Skeletal muscle satellite cell (primary cell): ENCODE data around the gene SUDS3.
"Not testable (repeated sequence)": the region's sequence is repeated elsewhere in the genome, so short reads cannot be mapped to it uniquely, and the experiment has no call there.

Source experiments
- H3K27me3 ChIP-seq: 2 replicates; pipeline ENCODE4 v1.7.0; 2013; ENCODE audit warnings: low read length; ENCODE audit not compliant: control insufficient read depth, insufficient read depth
- H3K36me3 ChIP-seq: 2 replicates; pipeline ENCODE4 v1.7.0; 2013; ENCODE audit warnings: mild to moderate bottlenecking, control low read depth, low read length; ENCODE audit not compliant: insufficient read depth
- H3K4me1 ChIP-seq: 2 replicates; pipeline ENCODE4 v1.7.0; 2013; ENCODE audit warnings: low read length; ENCODE audit not compliant: control insufficient read depth, insufficient read depth
- H3K4me2 ChIP-seq: 2 replicates; pipeline ENCODE4 v1.7.0; 2013; ENCODE audit warnings: mild to moderate bottlenecking, low read length
- H3K4me3 ChIP-seq: 2 replicates; pipeline ENCODE4 v1.7.0; 2013; ENCODE audit warnings: low read length
- H3K9ac ChIP-seq: 2 replicates; pipeline ENCODE4 v1.7.0; 2013; ENCODE audit warnings: mild to moderate bottlenecking, low read depth, low read length, moderate library complexity
- H3K9me3 ChIP-seq: replicated peaks from 2 replicates; pipeline ENCODE4 v1.7.0; 2013; ENCODE audit warnings: mild to moderate bottlenecking, control low read depth, low read length

Gene SUDS3

DNA sequence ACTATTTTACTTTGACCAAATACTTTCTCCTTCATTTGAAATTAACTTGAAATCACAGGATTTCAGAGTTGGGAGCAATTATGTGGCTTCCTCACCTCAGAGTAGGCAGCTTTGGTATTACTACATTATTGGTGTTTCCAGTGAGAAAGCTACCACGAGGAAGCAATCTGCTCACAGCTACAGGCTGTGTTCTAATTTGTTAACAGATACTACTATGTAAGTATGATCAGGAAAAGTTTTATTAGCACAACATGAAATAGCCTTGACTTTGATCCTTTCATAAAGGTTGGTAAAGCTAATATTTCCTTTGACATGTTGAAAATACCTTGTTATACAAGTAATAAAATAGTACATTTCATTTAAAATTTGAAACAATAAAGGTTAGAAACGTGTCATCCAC is 34.3 kb upstream of the SUDS3 start:
- Histone ChIP-seq H3K4me3 (no peak overlapping the region), H3K27me3 (no peaks in the 10 kb centered on the region), H3K36me3 (no peaks in the 10 kb centered on the region), H3K4me1 (peaks cover 7% of the 10 kb centered on the region), H3K9me3 (no peaks in the 10 kb centered on the region), H3K4me2 (no peak overlapping the region), H3K9ac (no peak overlapping the region)

DNA sequence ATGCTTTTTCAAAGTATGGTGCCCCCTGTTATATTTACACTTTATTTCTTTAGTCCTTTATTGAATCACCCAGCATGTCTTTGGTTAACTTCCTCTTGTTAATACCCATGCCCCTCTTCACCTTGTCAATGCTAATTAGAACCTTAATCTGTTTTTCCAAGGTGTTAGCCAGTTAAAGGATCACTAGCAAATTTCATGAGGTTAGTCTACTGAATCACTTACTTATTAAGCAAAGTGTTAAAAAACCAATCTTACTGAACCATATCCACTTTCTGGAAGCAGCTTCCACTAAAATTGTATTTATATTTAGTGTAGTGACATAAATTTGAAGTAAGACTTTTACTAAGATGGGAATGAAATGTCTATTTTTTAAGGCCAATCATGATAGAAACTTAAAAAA is 31.5 kb upstream of the SUDS3 start:
- Histone ChIP-seq H3K9me3 (no peaks in the 10 kb centered on the region), H3K27me3 (no peaks in the 10 kb centered on the region), H3K4me3 (no peak overlapping the region), H3K9ac (no peak overlapping the region), H3K4me1 (no peaks in the 10 kb centered on the region), H3K36me3 (no peaks in the 10 kb centered on the region), H3K4me2 (no peak overlapping the region)

DNA sequence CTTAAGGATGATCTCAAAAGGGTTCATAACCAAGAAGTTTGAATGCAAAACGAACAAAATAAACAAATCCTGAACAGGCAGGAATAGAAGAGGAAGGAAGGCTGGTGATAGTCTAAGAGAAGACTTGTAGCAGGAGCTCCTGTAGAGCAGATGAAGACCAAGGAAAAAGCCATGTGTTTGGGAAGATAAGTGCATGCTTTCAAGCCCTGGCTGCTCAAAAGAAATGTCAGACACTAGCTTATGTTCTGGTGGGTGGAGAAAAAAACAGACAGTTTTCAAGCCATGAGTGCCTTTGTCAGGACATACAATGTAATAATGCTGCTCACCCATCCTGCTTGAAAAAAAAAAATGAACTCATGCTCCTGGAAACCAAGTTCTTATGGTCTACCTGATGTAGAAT is 31.0 kb upstream of the SUDS3 start:
- Histone ChIP-seq H3K9me3 (no peaks in the 10 kb centered on the region), H3K4me1 (no peaks in the 10 kb centered on the region), H3K36me3 (no peaks in the 10 kb centered on the region), H3K4me3 (no peak overlapping the region), H3K9ac (no peak overlapping the region), H3K4me2 (no peak overlapping the region), H3K27me3 (no peaks in the 10 kb centered on the region)

GRCh38 chr12:118346895-118347294 is 29.5 kb upstream of the SUDS3 start:
- Histone ChIP-seq H3K36me3 (no peaks in the 10 kb centered on the region), H3K9me3 (no peaks in the 10 kb centered on the region), H3K4me3 (no peak overlapping the region), H3K4me2 (no peak overlapping the region), H3K9ac (no peak overlapping the region), H3K4me1 (no peaks in the 10 kb centered on the region), H3K27me3 (no peaks in the 10 kb centered on the region)

DNA sequence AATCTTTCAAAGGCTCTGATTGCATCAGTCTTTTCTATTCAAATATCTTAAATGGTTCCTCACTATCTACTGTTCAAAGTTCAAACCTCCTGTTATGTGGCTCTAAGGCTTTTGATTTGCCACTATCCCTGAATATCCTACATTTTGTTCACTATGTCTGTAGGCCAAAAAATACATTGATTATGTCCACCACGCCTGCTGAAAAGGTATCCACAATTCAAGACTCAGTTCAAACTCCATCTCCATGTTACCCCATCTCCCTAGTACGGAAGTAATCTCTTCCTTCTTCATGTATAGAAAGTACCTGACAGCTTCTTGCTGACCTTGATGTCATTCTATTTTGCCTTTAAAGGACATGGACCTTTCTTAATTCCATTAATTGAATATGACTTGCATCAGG is 28.4 kb upstream of the SUDS3 start:
- H3K9ac ChIP-seq = no peak overlapping the region
- no peaks in the 10 kb centered on the region for H3K9me3 ChIP-seq
- H3K36me3 ChIP-seq = no peaks in the 10 kb centered on the region
- no peaks in the 10 kb centered on the region for H3K27me3 ChIP-seq
- H3K4me1 ChIP-seq = no peaks in the 10 kb centered on the region
- H3K4me2 ChIP-seq = no peak overlapping the region
- no peak overlapping the region for H3K4me3 ChIP-seq

DNA sequence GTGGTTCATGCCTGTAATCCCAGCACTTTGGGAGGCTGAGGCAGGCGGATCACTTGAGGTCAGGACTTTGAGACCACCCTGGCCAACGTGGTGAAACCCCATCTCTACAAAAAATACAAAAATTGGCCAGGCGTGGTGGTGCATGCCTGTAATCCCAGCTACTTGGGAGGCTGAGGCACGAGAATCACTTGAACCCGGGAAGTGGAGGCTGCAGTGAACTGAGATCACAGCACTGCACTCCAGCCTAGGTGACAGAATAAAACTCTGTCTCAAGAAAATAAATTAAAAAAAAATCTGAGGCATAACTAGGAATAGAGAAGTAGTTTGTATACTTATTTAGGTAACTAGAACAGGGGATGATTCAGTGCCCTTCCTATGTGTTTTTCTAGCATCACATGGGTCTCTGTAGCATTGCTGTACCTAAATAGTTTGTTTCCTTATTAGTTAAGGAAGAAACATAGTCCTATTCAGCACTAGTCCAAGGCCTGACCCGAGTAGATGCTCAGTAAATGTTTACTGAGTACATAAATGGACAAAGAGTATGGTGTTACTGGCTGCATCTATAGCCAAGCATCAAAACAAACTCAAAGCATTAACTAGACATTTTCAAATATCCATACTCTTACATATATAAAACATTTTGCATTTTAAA is 25.3 kb upstream of the SUDS3 start:
- no peak overlapping the region for H3K4me2 ChIP-seq
- no peaks in the 10 kb centered on the region for H3K27me3 ChIP-seq
- no peaks in the 10 kb centered on the region for H3K36me3 ChIP-seq
- H3K9ac ChIP-seq = no peak overlapping the region
- no peak overlapping the region for H3K4me3 ChIP-seq
- H3K9me3 ChIP-seq = no peaks in the 10 kb centered on the region
- H3K4me1 ChIP-seq = peaks cover 10% of the 10 kb centered on the region

GRCh38 chr12:118353721-118354120 is 22.6 kb upstream of the SUDS3 start:
- no peak overlapping the region for H3K4me3 ChIP-seq
- no peaks in the 10 kb centered on the region for H3K27me3 ChIP-seq
- H3K4me2 ChIP-seq = no peak overlapping the region
- H3K4me1 ChIP-seq = peaks cover 33% of the 10 kb centered on the region
- H3K9ac ChIP-seq = no peak overlapping the region
- no peaks in the 10 kb centered on the region for H3K9me3 ChIP-seq
- H3K36me3 ChIP-seq = no peaks in the 10 kb centered on the region

DNA sequence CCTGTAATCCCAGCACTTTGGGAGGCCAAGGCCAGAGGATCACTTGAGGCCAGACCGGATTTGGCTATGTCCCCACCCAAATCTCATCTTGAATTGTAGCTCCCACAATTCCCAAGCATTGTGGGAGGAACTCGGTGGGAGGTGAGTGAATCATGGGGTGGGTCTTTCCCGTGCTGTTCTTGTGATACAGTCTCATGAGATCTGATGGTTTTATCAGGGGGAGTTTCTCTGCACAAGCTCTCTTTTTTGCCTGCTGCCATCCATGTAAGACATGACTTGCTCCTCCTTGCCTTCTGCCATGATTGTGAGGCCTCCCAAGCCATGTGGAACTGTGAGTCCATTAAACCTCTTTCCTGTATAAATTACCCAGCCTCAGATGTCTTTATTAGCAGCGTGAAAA is 21.9 kb upstream of the SUDS3 start:
- not testable (repeated sequence) for H3K9me3 ChIP-seq, H3K4me2 ChIP-seq, H3K4me3 ChIP-seq, H3K9ac ChIP-seq, H3K36me3 ChIP-seq, H3K27me3 ChIP-seq
- peaks cover 35% of the 10 kb centered on the region for H3K4me1 ChIP-seq

DNA sequence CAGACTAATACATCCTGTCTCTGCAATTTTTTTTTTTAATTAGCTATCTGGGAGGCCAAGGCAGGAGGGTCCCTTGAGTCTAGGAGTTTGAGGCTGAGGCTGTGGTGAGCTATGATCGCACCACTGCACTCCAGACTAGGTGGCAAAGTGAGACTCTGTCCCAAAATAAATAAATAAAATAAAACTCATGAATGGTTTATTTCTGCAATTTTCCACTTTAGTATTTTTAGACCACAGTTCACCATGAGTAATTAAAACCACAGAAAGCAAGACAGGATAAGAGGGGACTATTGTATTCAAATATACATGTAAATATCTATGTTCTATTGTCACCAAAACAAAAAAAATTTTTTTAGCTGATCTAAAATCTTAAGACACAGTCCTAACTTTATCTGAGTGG is 21.5 kb upstream of the SUDS3 start:
- Histone ChIP-seq H3K9me3 (no peaks in the 10 kb centered on the region), H3K4me2 (no peak overlapping the region), H3K4me1 (peaks cover 35% of the 10 kb centered on the region), H3K36me3 (no peaks in the 10 kb centered on the region), H3K4me3 (no peak overlapping the region), H3K9ac (no peak overlapping the region), H3K27me3 (no peaks in the 10 kb centered on the region)

DNA sequence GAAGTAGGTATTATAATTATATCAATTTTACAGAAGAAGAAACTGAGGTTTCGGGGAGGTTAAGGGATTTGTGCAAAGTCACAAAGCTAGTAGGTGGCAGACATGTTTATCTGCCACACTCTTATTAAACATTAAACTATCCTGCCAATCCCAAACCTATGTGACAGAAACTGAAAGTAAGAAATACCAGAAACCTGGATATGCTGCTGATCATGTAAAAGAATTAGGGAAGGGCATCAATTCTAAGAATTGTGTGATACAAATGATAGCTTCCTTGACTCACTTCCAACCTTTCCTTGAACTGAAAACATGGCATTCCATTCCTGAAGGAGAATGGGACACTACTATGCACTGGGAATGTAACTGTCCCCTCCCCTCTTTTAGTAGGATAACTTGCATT is 20.5 kb upstream of the SUDS3 start:
- Histone ChIP-seq H3K4me3 (no peak overlapping the region), H3K9ac (peak overlapping the region; percentile 10), H3K4me2 (peak overlapping the region; percentile 21), H3K36me3 (no peaks in the 10 kb centered on the region), H3K27me3 (no peaks in the 10 kb centered on the region), H3K9me3 (no peaks in the 10 kb centered on the region), H3K4me1 (peaks cover 41% of the 10 kb centered on the region)

- Histone ChIP-seq H3K4me3 (no peak overlapping the region), H3K9ac (peak overlapping the region; percentile 81)
Measured at GRCh38 chr12:118356809-118357256, 19.5 kb upstream of the SUDS3 start.

GRCh38 chr12:118357257-118358007 is 18.9 kb upstream of the SUDS3 start:
- H3K9me3 ChIP-seq = no peaks in the 10 kb centered on the region

More at GRCh38 chr12:118356809-118357256, 19.5 kb upstream of the SUDS3 start:
- Histone ChIP-seq H3K27me3 (no peaks in the 10 kb centered on the region), H3K36me3 (no peaks in the 10 kb centered on the region), H3K9me3 (no peaks in the 10 kb centered on the region), H3K4me2 (peak overlapping the region; percentile 61), H3K4me1 (peaks cover 46% of the 10 kb centered on the region)

More at GRCh38 chr12:118357257-118358007, 18.9 kb upstream of the SUDS3 start:
- peak overlapping the region; percentile 61 for H3K4me2 ChIP-seq
- no peak overlapping the region for H3K4me3 ChIP-seq
- peaks cover 52% of the 10 kb centered on the region for H3K4me1 ChIP-seq
- H3K9ac ChIP-seq = peak overlapping the region; percentile 81
- no peaks in the 10 kb centered on the region for H3K27me3 ChIP-seq
- H3K36me3 ChIP-seq = no peaks in the 10 kb centered on the region
